ENCODE results near the gene ASPHD2. TPM values are rescaled to one million over a fixed set of nuclear protein-coding genes. Genes with fewer than 3 reads are reported as not detected.

Gene ASPHD2
- total and polyA plus RNA-seq, 8 donors = 0.45 to 48.4 (median 3.9) TPM

DNA sequence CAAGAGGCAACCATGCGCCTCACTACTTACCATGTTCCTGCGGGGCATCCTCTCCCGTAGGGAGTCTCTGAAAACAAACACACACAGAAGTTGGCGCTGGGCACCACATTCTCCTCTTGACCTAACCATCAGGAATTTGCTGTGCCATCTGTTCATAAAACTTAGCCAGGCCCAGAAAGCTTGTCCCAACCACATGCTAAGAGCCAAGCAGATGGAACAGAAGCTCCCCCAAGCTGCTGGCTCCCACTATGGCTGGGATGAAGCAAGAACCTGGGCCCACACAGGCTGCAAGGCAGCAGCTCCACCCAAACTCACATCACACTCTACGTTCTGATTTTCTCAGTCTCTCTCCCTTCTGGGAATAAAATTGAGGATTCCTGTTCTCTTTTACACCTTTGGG, 37.1 kb downstream of the ASPHD2 start:
- intact Hi-C loops (cut with DNase I; ENCODE audit: low total_unique reads) = no loop called here
- Histone ChIP-seq H3K27ac (no peak overlapping the region), H3K27me3 (no peaks in the 10 kb centered on the region), H3K9me3 (no peaks in the 10 kb centered on the region), H3K36me3 (peaks cover 66 to 100% (median 99%) of the 10 kb centered on the region in 4 donors), H3K4me1 (peaks cover 0 to 6% (median 2%) of the 10 kb centered on the region in 4 donors), H3K4me3 (no peak overlapping the region)
- 70 to 95% (median 89%) methylated on average over 5 of the region's 5 CpGs for WGBS, 5 donors
- no peak for TF ChIP-seq POLR2AphosphoS5 (IDR thresholded peaks at IDR 0.05)
- TF ChIP-seq, protein P1, sequence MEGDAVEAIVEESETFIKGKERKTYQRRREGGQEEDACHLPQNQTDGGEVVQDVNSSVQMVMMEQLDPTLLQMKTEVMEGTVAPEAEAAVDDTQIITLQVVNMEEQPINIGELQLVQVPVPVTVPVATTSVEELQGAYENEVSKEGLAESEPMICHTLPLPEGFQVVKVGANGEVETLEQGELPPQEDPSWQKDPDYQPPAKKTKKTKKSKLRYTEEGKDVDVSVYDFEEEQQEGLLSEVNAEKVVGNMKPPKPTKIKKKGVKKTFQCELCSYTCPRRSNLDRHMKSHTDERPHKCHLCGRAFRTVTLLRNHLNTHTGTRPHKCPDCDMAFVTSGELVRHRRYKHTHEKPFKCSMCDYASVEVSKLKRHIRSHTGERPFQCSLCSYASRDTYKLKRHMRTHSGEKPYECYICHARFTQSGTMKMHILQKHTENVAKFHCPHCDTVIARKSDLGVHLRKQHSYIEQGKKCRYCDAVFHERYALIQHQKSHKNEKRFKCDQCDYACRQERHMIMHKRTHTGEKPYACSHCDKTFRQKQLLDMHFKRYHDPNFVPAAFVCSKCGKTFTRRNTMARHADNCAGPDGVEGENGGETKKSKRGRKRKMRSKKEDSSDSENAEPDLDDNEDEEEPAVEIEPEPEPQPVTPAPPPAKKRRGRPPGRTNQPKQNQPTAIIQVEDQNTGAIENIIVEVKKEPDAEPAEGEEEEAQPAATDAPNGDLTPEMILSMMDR (IDR thresholded peaks at IDR 0.05) = no peak
- TF ChIP-seq EP300 (IDR thresholded peaks at IDR 0.05) = no peak
- no peak for TF ChIP-seq POLR2A (IDR thresholded peaks at IDR 0.05)
- DNase-seq = no peak

DNA sequence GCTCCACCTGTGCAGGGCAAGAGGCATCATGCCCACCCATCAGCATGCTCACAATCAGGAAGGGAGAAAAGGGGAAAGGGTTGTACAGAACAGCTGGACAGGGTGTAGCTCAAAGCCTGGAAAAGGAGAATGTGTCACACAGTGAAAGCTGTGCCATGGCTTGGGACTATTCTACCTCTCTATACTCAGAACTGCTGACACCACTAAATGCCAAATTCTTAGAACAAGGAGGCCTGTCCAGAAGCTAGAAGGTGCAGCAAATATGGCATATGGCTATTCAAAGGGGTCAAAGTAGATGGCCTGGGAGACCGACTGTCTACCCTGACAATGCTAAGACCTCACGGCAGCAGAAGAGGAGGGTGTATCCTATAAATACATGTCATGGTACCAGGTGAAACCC, 41.7 kb downstream of the ASPHD2 start:
- Histone ChIP-seq H3K9me3 (no peaks in the 10 kb centered on the region), H3K36me3 (peaks cover 62 to 100% (median 99%) of the 10 kb centered on the region in 4 donors), H3K27ac (peak overlapping the region in 3 of 5 donors; percentile 20 to 43 (median 41)), H3K27me3 (no peaks in the 10 kb centered on the region), H3K4me3 (no peak overlapping the region), H3K4me1 (peaks cover 0 to 8% (median 0%) of the 10 kb centered on the region in 4 donors)
- DNase-seq = no peak
- intact Hi-C loops (cut with DNase I; ENCODE audit: low total_unique reads) = no loop called here
- WGBS, 5 donors = 92 to 98% (median 94%) methylated on average over 2 of the region's 2 CpGs
- TF ChIP-seq, protein P1 (IDR thresholded peaks at IDR 0.05) = no peak
- TF ChIP-seq POLR2AphosphoS5 (IDR thresholded peaks at IDR 0.05) (no peak), POLR2A (IDR thresholded peaks at IDR 0.05) (no peak), EP300 (IDR thresholded peaks at IDR 0.05) (no peak)

DNA sequence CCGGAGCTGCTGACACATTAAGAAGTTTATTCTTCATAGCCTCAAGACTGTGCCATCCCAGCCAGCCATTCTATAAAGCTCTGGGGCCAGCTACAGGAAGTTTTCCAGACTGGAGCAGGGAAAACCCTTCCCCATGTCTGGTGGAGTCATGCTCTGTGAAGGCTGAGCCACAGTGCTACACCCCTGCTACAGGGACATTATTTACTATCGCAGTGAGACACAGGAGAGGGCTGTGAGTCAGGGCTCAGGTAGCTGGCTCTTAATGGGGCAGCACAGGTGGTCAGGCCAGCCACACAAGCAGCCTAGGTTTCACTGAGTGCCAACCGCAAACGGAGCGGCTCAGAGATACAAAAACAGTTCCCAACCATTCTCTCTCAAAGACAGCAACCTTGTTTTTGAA, 42.5 kb downstream of the ASPHD2 start:
- intact Hi-C loops (cut with DNase I; ENCODE audit: low total_unique reads) = no loop called here

DNA sequence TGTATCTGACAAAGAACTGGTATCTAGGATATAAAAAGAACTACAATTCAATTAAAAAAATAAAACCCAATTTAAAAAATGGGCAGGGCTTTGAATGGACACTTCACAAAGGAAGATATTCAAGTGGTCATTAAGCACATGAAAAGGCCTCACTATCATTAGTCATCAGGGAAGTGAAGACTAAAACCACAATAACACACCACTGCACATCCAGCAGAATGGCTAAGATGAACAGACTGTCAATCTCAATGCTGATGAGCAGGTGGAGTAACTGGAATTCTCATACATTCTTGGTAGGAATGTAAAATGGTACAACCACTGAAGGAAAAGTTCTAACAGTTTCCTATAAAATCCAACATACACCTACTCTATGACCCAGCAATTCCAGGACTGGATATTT, 45.6 kb downstream of the ASPHD2 start:
- no peaks in the 10 kb centered on the region for H3K27me3 ChIP-seq
- H3K4me1 ChIP-seq = peaks cover 7 to 29% (median 9%) of the 10 kb centered on the region in 4 donors
- H3K36me3 ChIP-seq = peaks cover 47 to 91% (median 87%) of the 10 kb centered on the region in 4 donors
- intact Hi-C loops (cut with DNase I; ENCODE audit: low total_unique reads) = no loop called here
- H3K4me3 ChIP-seq = no peak overlapping the region
- DNase-seq = no peak
- H3K9me3 ChIP-seq = no peaks in the 10 kb centered on the region
- H3K27ac ChIP-seq = no peak overlapping the region
- no peak for TF ChIP-seq EP300 (IDR thresholded peaks at IDR 0.05)
- no peak for TF ChIP-seq POLR2A (IDR thresholded peaks at IDR 0.05)
- TF ChIP-seq, protein P1 (IDR thresholded peaks at IDR 0.05) = no peak
- no peak for TF ChIP-seq POLR2AphosphoS5 (IDR thresholded peaks at IDR 0.05)

More for the DNA sequence above, 42.5 kb downstream of the ASPHD2 start:
- H3K27me3 ChIP-seq = no peaks in the 10 kb centered on the region
- DNase-seq = peak; percentile 44 to 67
- H3K36me3 ChIP-seq = peaks cover 60 to 100% (median 99%) of the 10 kb centered on the region in 4 donors
- H3K4me1 ChIP-seq = peaks cover 0 to 8% (median 0%) of the 10 kb centered on the region in 4 donors
- 71 to 83% (median 79%) methylated on average over 5 of the region's 5 CpGs for WGBS, 5 donors
- no peak for TF ChIP-seq POLR2A (IDR thresholded peaks at IDR 0.05)
- TF ChIP-seq POLR2AphosphoS5 (IDR thresholded peaks at IDR 0.05) = no peak
- TF ChIP-seq EP300 (IDR thresholded peaks at IDR 0.05) = no peak
- TF ChIP-seq, protein P1 (IDR thresholded peaks at IDR 0.05) = no peak
- H3K27ac ChIP-seq = peak overlapping the region in 3 of 5 donors; percentile 20 to 43 (median 41)
- H3K9me3 ChIP-seq = no peaks in the 10 kb centered on the region
- H3K4me3 ChIP-seq = no peak overlapping the region
